NAMALWA (cell line): ENCODE data around the gene GALNT15.
A peak's percentile ranks its signal among the peaks of the same experiment; 100 is the strongest.

Experiments used
- DNase-seq: peaks from one replicate; pipeline ENCODE4 v3.0.0-alpha.2; 2015; ENCODE audit warnings: low spot score

Gene GALNT15

GRCh38 chr3:16252988-16253387 lies 78.5 kb downstream of the GALNT15 start:
- peak; percentile 21 for DNase-seq

- DNase-seq, result no peak
These were observed 79.1 kb downstream of the GALNT15 start for GRCh38 chr3:16253601-16254000.

GRCh38 chr3:16254916-16255315 lies 80.4 kb downstream of the GALNT15 start:
- DNase-seq, result no peak

GRCh38 chr3:16255326-16255725 lies 80.8 kb downstream of the GALNT15 start:
- DNase-seq, result no peak

- DNase-seq, result no peak
These were observed 81.2 kb downstream of the GALNT15 start for GRCh38 chr3:16255726-16256125.

- DNase-seq, result no peak
These were observed 82.8 kb downstream of the GALNT15 start for GRCh38 chr3:16257309-16257708.

- DNase-seq, result no peak
These were observed 83.7 kb downstream of the GALNT15 start for GRCh38 chr3:16258177-16258576.

- no peak for DNase-seq
These were observed 84.4 kb downstream of the GALNT15 start for GRCh38 chr3:16258866-16259265.

GRCh38 chr3:16260046-16260445 lies 85.6 kb downstream of the GALNT15 start:
- no peak for DNase-seq

GRCh38 chr3:16262174-16262573 lies 87.7 kb downstream of the GALNT15 start:
- no peak for DNase-seq

GRCh38 chr3:16264174-16264707 lies 89.8 kb downstream of the GALNT15 start:
- no peak for DNase-seq

- peak; percentile 99 for DNase-seq
These were observed 90.4 kb downstream of the GALNT15 start, which contains the start of the genes DPH3 and OXNAD1 for GRCh38 chr3:16264708-16265454. Gene DPH3, minus strand, starts transcription at chr3:16264943. Its CDS starts 67 bp downstream, at chr3:16264876. Gene OXNAD1, plus strand, starts transcription at chr3:16265212. Its CDS starts 5,741 bp downstream, at chr3:16270953.

- DNase-seq, result no peak
These were observed 90.9 kb downstream of the GALNT15 start for GRCh38 chr3:16265455-16265786.

GRCh38 chr3:16266714-16267113 lies 92.2 kb downstream of the GALNT15 start:
- DNase-seq, result peak; percentile 15

- no peak for DNase-seq
These were observed 96.4 kb downstream of the GALNT15 start for GRCh38 chr3:16270855-16271254.

- DNase-seq, result no peak
These were observed 98.1 kb downstream of the GALNT15 start for GRCh38 chr3:16272588-16272987.

- no peak for DNase-seq
These were observed 99.4 kb downstream of the GALNT15 start for GRCh38 chr3:16273867-16274266.

GRCh38 chr3:16277471-16277870 lies 103.0 kb downstream of the GALNT15 start:
- no peak for DNase-seq

GRCh38 chr3:16279010-16279801 lies 104.7 kb downstream of the GALNT15 start:
- no peak for DNase-seq

- no peak for DNase-seq
These were observed 106.2 kb downstream of the GALNT15 start for GRCh38 chr3:16280671-16281070.
